H1 (cell line): Measurements from ENCODE around the gene DENND2A. TPM values are rescaled to one million over a fixed set of nuclear protein-coding genes. Genes with fewer than 3 reads are reported as not detected.

Experiments
- CTCF ChIA-PET: fragments of 300-600 bp; sonication (Branson Sonifier 250); formaldehyde crosslinking; loops from one replicate; lab custom pipeline; 2021; ENCODE audit not compliant: partially characterized antibody; lab: Charles Lee
- POLR2A ChIA-PET: fragments of 300-600 bp; sonication (Branson Sonifier 250); formaldehyde crosslinking; loops from one replicate; lab custom pipeline; 2021; ENCODE audit warnings: inconsistent platforms; ENCODE audit not compliant: partially characterized antibody; lab: Charles Lee
- DNase-seq, 2 experiments: peaks; one replicate each; pipeline versions ENCODE4 v3.0.0 to v3.0.0-alpha.2; 2010 to 2022; ENCODE audit warnings: low spot score in 2 of 2, low read depth in 1 of 2, mixed read lengths in 1 of 2
- FAIRE-seq: peaks from 2 replicates; lab custom pipeline; 2011; peaks lifted over from hg19 to GRCh38; lab: Jason Lieb, UNC
- H2AFZ ChIP-seq: 2 replicates; pipeline ENCODE4 v1.8.1; 2012; ENCODE audit warnings: low read length, inconsistent platforms
- H2AK5ac ChIP-seq: 2 replicates; pipeline ENCODE4 v1.6.1; 2013; ENCODE audit warnings: low read depth, low read length
- H2BK120ac ChIP-seq: replicated peaks from 2 replicates; pipeline ENCODE3; 2013; ENCODE audit warnings: low read depth, low read length, inconsistent platforms
- H2BK12ac ChIP-seq: 2 replicates; pipeline ENCODE4 v1.6.1; 2013; ENCODE audit warnings: low read depth, low read length
- H2BK15ac ChIP-seq: 2 replicates; pipeline ENCODE4 v1.6.1; 2013; ENCODE audit warnings: low read length
- H2BK20ac ChIP-seq: 2 replicates; pipeline ENCODE4 v1.6.1; 2013; ENCODE audit warnings: low read length
- H2BK5ac ChIP-seq: 2 replicates; pipeline ENCODE4 v1.6.1; 2013; ENCODE audit warnings: low read depth, low read length
- H3K14ac ChIP-seq: 2 replicates; pipeline ENCODE4 v1.6.1; 2013; ENCODE audit warnings: inconsistent platforms; ENCODE audit not compliant: insufficient read length
- H3K18ac ChIP-seq: 2 replicates; pipeline ENCODE4 v1.6.1; 2013; ENCODE audit warnings: low read length; ENCODE audit errors: extremely low read depth
- H3K23ac ChIP-seq: 2 replicates; pipeline ENCODE4 v1.6.1; 2013; ENCODE audit warnings: inconsistent platforms; ENCODE audit not compliant: insufficient read length
- H3K23me2 ChIP-seq: 2 replicates; pipeline ENCODE4 v1.6.1; 2013; ENCODE audit warnings: low read depth, low read length
- H3K27ac ChIP-seq: 2 replicates; pipeline ENCODE4 v1.6.1; 2011; ENCODE audit warnings: low read depth, low read length, inconsistent platforms
- H3K27me3 ChIP-seq, 4 experiments: replicated peaks in 1 of 4; 1 replicate in 1 of 4; 2 replicates in 3 of 4; pipeline versions ENCODE4 v1.6.1 to v1.8.1; 2011 to 2013; ENCODE audit warnings: low read length in 3 of 4, mild to moderate bottlenecking in 3 of 4, inconsistent platforms in 2 of 4, mixed read lengths in 2 of 4, moderate library complexity in 1 of 4; ENCODE audit not compliant: control insufficient read depth in 3 of 4, insufficient read depth in 3 of 4; ENCODE audit errors: extremely low read depth in 1 of 4
- H3K36me3 ChIP-seq, 4 experiments: 2 replicates each; pipeline versions ENCODE4 v1.6.1 to v1.8.1; 2011 to 2013; ENCODE audit warnings: mild to moderate bottlenecking in 4 of 4, low read length in 3 of 4, moderate library complexity in 2 of 4, control low read depth in 1 of 4, inconsistent platforms in 1 of 4; ENCODE audit not compliant: insufficient read depth in 4 of 4, control insufficient read depth in 2 of 4
- H3K4ac ChIP-seq: replicated peaks from 2 replicates; pipeline ENCODE3; 2013; ENCODE audit warnings: low read length, low read depth, mixed read lengths, inconsistent platforms; ENCODE audit not compliant: insufficient read length
- H3K4me1 ChIP-seq, 4 experiments: replicated peaks in 1 of 4; 1 replicate in 1 of 4; 2 replicates in 3 of 4; pipeline versions ENCODE4 v1.6.1 to v1.8.1; 2011 to 2013; ENCODE audit warnings: low read length in 3 of 4, inconsistent platforms in 2 of 4, mixed read lengths in 1 of 4; ENCODE audit not compliant: insufficient read depth in 4 of 4, control insufficient read depth in 3 of 4
- H3K4me2 ChIP-seq, 2 experiments: 2 replicates each; pipeline versions ENCODE4 v1.6.1 to v1.8.1; 2011 to 2013; ENCODE audit warnings: low read depth in 2 of 2, low read length in 2 of 2, control low read depth in 1 of 2, inconsistent platforms in 1 of 2, mild to moderate bottlenecking in 1 of 2; ENCODE audit not compliant: insufficient read depth in 1 of 2
- H3K4me3 ChIP-seq, 4 experiments: fragments of 200-600, 300-600 bp in 1 of 4; sonication (generic), shearing (Covaris generic), sonication (Bioruptor Twin) in 1 of 4; 2 replicates each; pipeline versions ENCODE4 v1.5.1 to v1.8.1; 2011 to 2016; ENCODE audit warnings: low read length in 4 of 4, low read depth in 3 of 4, control low read depth in 2 of 4, inconsistent platforms in 2 of 4, mild to moderate bottlenecking in 2 of 4, mixed read lengths in 1 of 4, moderate library complexity in 1 of 4; ENCODE audit not compliant: insufficient read depth in 2 of 4; ENCODE audit errors: extremely low read depth in 1 of 4
- H3K56ac ChIP-seq: replicated peaks from 2 replicates; pipeline ENCODE3; 2013; ENCODE audit warnings: low read depth, mild to moderate bottlenecking, mixed read lengths, low read length, inconsistent platforms; ENCODE audit not compliant: insufficient read length
- H3K79me1 ChIP-seq: 2 replicates; pipeline ENCODE4 v1.6.1; 2013; ENCODE audit warnings: low read depth, low read length, control low read depth
- H3K79me2 ChIP-seq, 2 experiments: 2 replicates each; pipeline versions ENCODE4 v1.6.1 to v1.8.1; 2012 to 2013; ENCODE audit warnings: low read length in 2 of 2, mild to moderate bottlenecking in 2 of 2, inconsistent platforms in 1 of 2; ENCODE audit not compliant: insufficient read depth in 2 of 2, control insufficient read depth in 1 of 2
- H3K9ac ChIP-seq, 4 experiments: replicated peaks in 1 of 4; 1 replicate in 1 of 4; 2 replicates in 3 of 4; pipeline versions ENCODE4 v1.6.1 to v1.8.1; 2011 to 2013; ENCODE audit warnings: low read depth in 3 of 4, low read length in 3 of 4, control low read depth in 2 of 4, mild to moderate bottlenecking in 2 of 4, moderate library complexity in 2 of 4, inconsistent platforms in 1 of 4; ENCODE audit errors: extremely low read depth in 1 of 4
- H3K9me3 ChIP-seq, 2 experiments: 2 replicates each; pipeline versions ENCODE4 v1.6.1 to v1.8.1; 2012 to 2013; ENCODE audit warnings: mild to moderate bottlenecking in 2 of 2, moderate library complexity in 2 of 2, control low read depth in 1 of 2, inconsistent platforms in 1 of 2, low read depth in 1 of 2, low read length in 1 of 2, mixed read lengths in 1 of 2; ENCODE audit not compliant: insufficient read depth in 2 of 2
- H4K20me1 ChIP-seq, 2 experiments: replicated peaks in 1 of 2; 2 replicates each; pipeline versions ENCODE3 to v1.8.1; 2011 to 2013; ENCODE audit warnings: inconsistent platforms in 2 of 2, low read length in 2 of 2, mild to moderate bottlenecking in 1 of 2; ENCODE audit not compliant: insufficient read depth in 2 of 2, control insufficient read depth in 1 of 2
- H4K5ac ChIP-seq: 2 replicates; pipeline ENCODE4 v1.6.1; 2013; ENCODE audit warnings: low read length, low read depth, mixed read lengths, inconsistent platforms; ENCODE audit not compliant: insufficient read length
- H4K8ac ChIP-seq: 2 replicates; pipeline ENCODE4 v1.8.0; 2013; ENCODE audit warnings: mild to moderate bottlenecking, moderate library complexity, low read length, inconsistent platforms; ENCODE audit not compliant: insufficient read depth; ENCODE audit errors: extremely low read depth
- H4K91ac ChIP-seq: replicated peaks from 2 replicates; pipeline ENCODE3; 2013; ENCODE audit warnings: low read length, mixed read lengths, inconsistent platforms; ENCODE audit not compliant: insufficient read length
- BCL11A ChIP-seq, 2 experiments: IDR thresholded peaks; one replicate each; pipeline ENCODE4 v1.6.1; 2011; ENCODE audit warnings: low read depth in 2 of 2, low read length in 2 of 2, mild to moderate bottlenecking in 2 of 2
- BRCA1 ChIP-seq: IDR thresholded peaks from 2 replicates; pipeline ENCODE4 v1.6.1; 2012; ENCODE audit warnings: low read depth, low read length, improper control_type of control experiment
- CBX5 ChIP-seq: fragments of 300-800, 300-1000 bp; sonication (generic); IDR thresholded peaks from 2 replicates; pipeline ENCODE4 v1.7.1; 2016; ENCODE audit warnings: antibody characterized with exemption, low read length, low read depth
- CEBPB ChIP-seq: IDR thresholded peaks from 2 replicates; pipeline ENCODE4 v1.6.1; 2012; ENCODE audit warnings: low read depth, low read length
- CHD2 ChIP-seq: IDR thresholded peaks from 2 replicates; pipeline ENCODE4 v1.6.1; 2012; ENCODE audit warnings: low read length, improper control_type of control experiment
- CTBP2 ChIP-seq: IDR thresholded peaks from 2 replicates; pipeline ENCODE4 v1.7.0; 2011; ENCODE audit warnings: borderline replicate concordance, mild to moderate bottlenecking, moderate library complexity, mixed read lengths, low read length; ENCODE audit not compliant: insufficient read depth, insufficient read length
- EGR1 ChIP-seq: IDR thresholded peaks from 2 replicates; pipeline ENCODE4 v1.6.1; 2011; ENCODE audit warnings: low read depth, low read length, borderline replicate concordance
- FOSL1 ChIP-seq: IDR thresholded peaks from 2 replicates; pipeline ENCODE4 v1.6.1; 2011; ENCODE audit warnings: mild to moderate bottlenecking, low read depth, low read length, moderate library complexity; ENCODE audit not compliant: insufficient read depth
- HDAC6 ChIP-seq: IDR thresholded peaks from one replicate; pipeline ENCODE4 v1.7.1; 2012; ENCODE audit warnings: low read depth, mild to moderate bottlenecking, inconsistent platforms, low read length, moderate library complexity
- POLR2A ChIP-seq, 2 experiments: IDR thresholded peaks; 1 replicate in 1 of 2; 2 replicates in 1 of 2; pipeline ENCODE4 v1.6.1; 2011; ENCODE audit warnings: low read depth in 2 of 2, low read length in 2 of 2, mild to moderate bottlenecking in 2 of 2; ENCODE audit errors: control extremely low read depth in 1 of 2
- SIN3A ChIP-seq, 2 experiments: IDR thresholded peaks in 1 of 2; conservative IDR thresholded peaks in 1 of 2; 2 replicates each; pipeline ENCODE4 v1.6.1; 2011 to 2012; ENCODE audit warnings: low read length in 2 of 2, improper control_type of control experiment in 1 of 2, low read depth in 1 of 2, mild to moderate bottlenecking in 1 of 2
- SP1 ChIP-seq: IDR thresholded peaks from 2 replicates; pipeline ENCODE4 v1.6.1; 2011; ENCODE audit warnings: low read depth, low read length
- SP2 ChIP-seq: IDR thresholded peaks from 2 replicates; pipeline ENCODE4 v1.6.1; 2012; ENCODE audit warnings: mild to moderate bottlenecking, low read length, inconsistent platforms
- SRF ChIP-seq: IDR thresholded peaks from 2 replicates; pipeline ENCODE4 v1.6.1; 2011; ENCODE audit warnings: mild to moderate bottlenecking, low read depth, low read length, moderate library complexity
- TCF12 ChIP-seq: IDR thresholded peaks from 2 replicates; pipeline ENCODE4 v1.6.1; 2011; ENCODE audit warnings: low read depth, mild to moderate bottlenecking, low read length
- YY1 ChIP-seq: IDR thresholded peaks from 2 replicates; pipeline ENCODE4 v1.6.1; 2011; ENCODE audit warnings: low read depth, mild to moderate bottlenecking, low read length
- WGBS, 2 experiments: shearing (Covaris generic) in 1 of 2; methylation state at CpG; one replicate each; pipeline versions ENCODE4 v1.1.6 to v1.1.7; 2013 to 2015; ENCODE audit warnings: low lambda C conversion rate in 2 of 2, mixed read lengths in 2 of 2, inconsistent platforms in 1 of 2, low coverage in 1 of 2, missing lambda C conversion rate in 1 of 2; ENCODE audit not compliant: insufficient replicate concordance in 2 of 2, insufficient coverage in 1 of 2, insufficient read length in 1 of 2; ENCODE audit errors: extremely low coverage in 1 of 2, missing lambda C conversion rate in 1 of 2; 5-methylcytosine and 5-hydroxymethylcytosine counted together
- polyA plus RNA-seq, 7 experiments: library from polyadenylated mRNA; depleted of rRNA in 3 of 7; stranded (reverse) in 5 of 7; unstranded in 2 of 7; fragments of >200 nt in 5 of 7; fragments of 200-250 nt in 2 of 7; gene quantifications; 1 replicate in 5 of 7; 2 replicates in 1 of 7; 4 replicates in 1 of 7; pipeline versions ENCODE4 v1.2.1 to v1.2.3, GENCODE V29; 2011 to 2013; ENCODE audit warnings: missing spikeins in 2 of 7, mixed read lengths in 2 of 7
- total RNA-seq: library from RNA; stranded (reverse); fragmentation: NEBNext Ultra II Directional; extraction: Animal tissue kit (Norgen Biotek cat#: 25700); gene quantifications from 2 replicates; pipeline ENCODE4 v1.2.1, GENCODE V29; 2021

The DENND2A gene
- total and polyA plus RNA-seq, 2 of the 8 experiments (the other 6 are each of a cell fraction or from before 2014, with no cell fraction given): 5.0 to 13.0 TPM

GRCh38 chr7:140489026-140489359 is 151.6 kb downstream of the DENND2A start:
- H2BK120ac ChIP-seq: no peak overlapping the region
- H4K20me1 ChIP-seq: no peaks in the 10 kb centered on the region
- no peak overlapping the region for H4K8ac ChIP-seq
- H3K23me2 ChIP-seq: no peaks in the 10 kb centered on the region
- H3K4me1 ChIP-seq: peaks cover 2 to 12% (median 8%) of the 10 kb centered on the region in 4 experiments; a peak in 5 of 7 replicates
- no peaks in the 10 kb centered on the region for H3K9me3 ChIP-seq
- H3K36me3 ChIP-seq: no peaks in the 10 kb centered on the region
- H3K27me3 ChIP-seq: no peaks in the 10 kb centered on the region
- H3K9ac ChIP-seq: no peak overlapping the region
- H3K23ac ChIP-seq: no peak overlapping the region
- H3K56ac ChIP-seq: no peak overlapping the region
- no peak for DNase-seq
- no peak overlapping the region for H2AFZ ChIP-seq
- TF ChIP-seq CHD2 (no peak), POLR2A (IDR thresholded peaks at IDR 0.05; ENCODE audit: control extremely low read depth in 1 of 2, low read depth in 2 of 2, low read length in 2 of 2) (no peak), CTBP2 (no peak), SP1 (no peak), SP2 (no peak), BCL11A (IDR thresholded peaks at IDR 0.05; ENCODE audit: low read depth in 2 of 2, low read length in 2 of 2) (no peak), SIN3A (conservative IDR thresholded peaks at IDR 0.05 in 1 of 2, IDR thresholded peaks at IDR 0.05 in 1 of 2; ENCODE audit: low read depth in 1 of 2, low read length in 2 of 2) (no peak), CBX5 (no peak), YY1 (no peak), CEBPB (no peak), BRCA1 (no peak), FOSL1 (no peak), TCF12 (no peak), HDAC6 (no peak), SRF (no peak), EGR1 (no peak)
- TF ChIP-seq, all 59 proteins: peak for 0
- no peak for FAIRE-seq
- Histone ChIP-seq H2BK5ac (no peak overlapping the region), H3K79me2 (no peaks in the 10 kb centered on the region), H3K4me2 (no peak overlapping the region), H4K91ac (no peak overlapping the region), H3K4me3 (no peak overlapping the region), H3K27ac (no peak overlapping the region), H3K4ac (no peak overlapping the region), H2BK15ac (no peak overlapping the region), H3K14ac (no peak overlapping the region), H4K5ac (no peak overlapping the region), H3K18ac (no peak overlapping the region), H3K79me1 (no peaks in the 10 kb centered on the region), H2BK20ac (no peak overlapping the region), H2AK5ac (no peak overlapping the region), H2BK12ac (no peak overlapping the region)
- 93% methylated on average over 2 of the region's 2 CpGs; no CpG with 5 or more reads in 1 of the 2 experiments for WGBS, 2 experiments
- POLR2A ChIA-PET: interaction anchor here (0.9 to 1.0 kb wide), 2 partner anchors 9 to 11 kb away, joined by 4 to 5 read pairs; partner anchors contain the start of gene MKRN1
- CTCF ChIA-PET: interaction anchor here (0.6 to 2.0 kb wide), 5 partner anchors 11 to 163 kb away, joined by 3 to 8 read pairs (median 4); no protein-coding TSS in a partner anchor
